GM18858 (cell line): ENCODE data around the gene PLIN5.

Experiments used
- ATAC-seq: cut with Tn5 transposase; IDR thresholded peaks from one replicate; pipeline ENCODE4 v1.9.1; 2021; ENCODE audit not compliant: unreplicated experiment

Gene PLIN5

GRCh38 chr19:4506449-4507149, 28.4 kb downstream of the PLIN5 start:
- no peak for ATAC-seq

GRCh38 chr19:4505570-4506448, 29.2 kb downstream of the PLIN5 start:
- no peak for ATAC-seq

GRCh38 chr19:4504891-4505569, 30.0 kb downstream of the PLIN5 start:
- no peak for ATAC-seq

- no peak for ATAC-seq
These were observed 30.7 kb downstream of the PLIN5 start for GRCh38 chr19:4504297-4504701.

GRCh38 chr19:4503825-4504170, 31.2 kb downstream of the PLIN5 start:
- ATAC-seq, result no peak

- no peak for ATAC-seq
These were observed 31.7 kb downstream of the PLIN5 start for GRCh38 chr19:4503132-4503824.

- no peak for ATAC-seq
These were observed 32.5 kb downstream of the PLIN5 start for GRCh38 chr19:4502282-4503131.

- ATAC-seq, result no peak
These were observed 33.3 kb downstream of the PLIN5 start for GRCh38 chr19:4501691-4502090.

GRCh38 chr19:4500841-4501591, 34.0 kb downstream of the PLIN5 start:
- no peak for ATAC-seq

GRCh38 chr19:4499855-4500254, 35.2 kb downstream of the PLIN5 start:
- no peak for ATAC-seq

- no peak for ATAC-seq
These were observed 35.7 kb downstream of the PLIN5 start for GRCh38 chr19:4499318-4499717.

GRCh38 chr19:4498694-4499093, 36.3 kb downstream of the PLIN5 start:
- no peak for ATAC-seq

- no peak for ATAC-seq
These were observed 37.1 kb downstream of the PLIN5 start for GRCh38 chr19:4497770-4498389.

- ATAC-seq, result no peak
These were observed 38.7 kb downstream of the PLIN5 start for GRCh38 chr19:4496304-4496703.

GRCh38 chr19:4495471-4495870, 39.6 kb downstream of the PLIN5 start:
- no peak for ATAC-seq

- no peak for ATAC-seq
These were observed 40.3 kb downstream of the PLIN5 start for GRCh38 chr19:4494691-4495064.

- no peak for ATAC-seq
These were observed 40.9 kb downstream of the PLIN5 start for GRCh38 chr19:4493929-4494690.

GRCh38 chr19:4493104-4493928, 41.7 kb downstream of the PLIN5 start:
- no peak for ATAC-seq
